MCF 10A (cell line): ENCODE results near the gene ARMC9. TPM values are rescaled to one million over a fixed set of nuclear protein-coding genes. Genes with fewer than 3 reads are reported as not detected.

ENCODE experiments used
- BruUV-seq: library from RNA; stranded (reverse); fragments of 400-500 nt; replicated peaks from 2 replicates; lab custom pipeline; 2021; lab: Mats Ljungman, UMichigan
- CTCF ChIA-PET: fragments of 300-600 bp; sonication (Branson Sonifier 250); formaldehyde crosslinking; extraction: SDS; loops from one replicate; lab custom pipeline; 2021; ENCODE audit warnings: antibody characterized with exemption, inconsistent platforms; lab: Yijun Ruan, JAX
- POLR2A ChIA-PET: fragments of 300-600, 350-650 bp; sonication (Branson Sonifier 250); formaldehyde crosslinking; extraction: SDS; loops from one replicate; lab custom pipeline; 2020; ENCODE audit warnings: antibody characterized with exemption, inconsistent platforms; lab: Yijun Ruan, JAX
- DNase-seq: peaks from one replicate; pipeline ENCODE4 v3.0.0-alpha.2; 2018; ENCODE audit not compliant: unreplicated experiment
- H3K27ac Mint-ChIP-seq: one replicate; pipeline ENCODE4 v1.8.0; 2022; ENCODE audit warnings: mild to moderate bottlenecking, low read depth, mixed read lengths; ENCODE audit not compliant: unreplicated experiment
- H3K27me3 Mint-ChIP-seq: one replicate; pipeline ENCODE4 v1.8.0; 2022; ENCODE audit warnings: mixed read lengths; ENCODE audit not compliant: insufficient read depth, unreplicated experiment
- H3K36me3 Mint-ChIP-seq: one replicate; pipeline ENCODE4 v1.8.0; 2022; ENCODE audit warnings: mild to moderate bottlenecking, moderate library complexity, mixed read lengths; ENCODE audit not compliant: insufficient read depth, unreplicated experiment
- H3K4me1 Mint-ChIP-seq: one replicate; pipeline ENCODE4 v1.8.0; 2022; ENCODE audit warnings: mixed read lengths; ENCODE audit not compliant: insufficient read depth, unreplicated experiment
- H3K4me3 Mint-ChIP-seq: one replicate; pipeline ENCODE4 v1.8.0; 2022; ENCODE audit warnings: mild to moderate bottlenecking, moderate library complexity, mixed read lengths; ENCODE audit not compliant: unreplicated experiment
- H3K9me3 Mint-ChIP-seq: one replicate; pipeline ENCODE4 v1.8.0; 2022; ENCODE audit warnings: mixed read lengths; ENCODE audit not compliant: unreplicated experiment
- intact Hi-C: fragments of 100-400 bp; cut with micrococcal nuclease; formaldehyde crosslinking; loops from 2 replicates; pipeline ENCODE4 v1.14.1; 2022
- total RNA-seq: library from RNA; stranded (reverse); gene quantifications from 2 replicates; pipeline ENCODE4 v1.2.3, GENCODE V29; 2022
- TF ChIP-seq, protein P1 (sequence below): fragments of 200-600 bp; IDR thresholded peaks from one replicate; pipeline ENCODE4 v1.8.0; 2022; ENCODE audit warnings: antibody characterized with exemption, mild to moderate bottlenecking; ENCODE audit not compliant: unreplicated experiment

ARMC9 gene
- total RNA-seq, 1 experiment from 2014 or later = 16.5 TPM

DNA sequence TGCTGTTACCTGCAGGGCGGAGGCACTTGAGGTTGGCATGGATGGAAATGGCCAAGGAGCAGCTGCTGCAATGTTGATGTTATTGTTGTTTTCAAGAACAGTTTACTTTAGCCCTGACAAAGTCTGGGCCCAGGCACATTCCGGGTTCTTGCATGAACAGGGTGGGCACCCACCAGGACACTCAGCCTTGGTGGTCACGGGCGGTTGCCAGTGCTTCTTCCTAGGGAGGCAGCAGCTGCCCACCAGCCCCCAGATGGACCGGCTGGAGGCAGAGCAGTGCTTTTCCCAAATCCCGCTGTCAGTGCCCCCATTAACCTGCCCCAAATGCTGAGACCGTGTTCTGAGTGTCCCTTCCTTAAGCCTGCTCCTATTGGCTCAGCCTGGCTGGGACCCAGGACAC is 158.6 kb downstream of the ARMC9 start:
- H3K9me3 Mint-ChIP-seq = no peaks in the 10 kb centered on the region
- peaks cover 12% of the 10 kb centered on the region for H3K36me3 Mint-ChIP-seq
- TF ChIP-seq, protein P1, sequence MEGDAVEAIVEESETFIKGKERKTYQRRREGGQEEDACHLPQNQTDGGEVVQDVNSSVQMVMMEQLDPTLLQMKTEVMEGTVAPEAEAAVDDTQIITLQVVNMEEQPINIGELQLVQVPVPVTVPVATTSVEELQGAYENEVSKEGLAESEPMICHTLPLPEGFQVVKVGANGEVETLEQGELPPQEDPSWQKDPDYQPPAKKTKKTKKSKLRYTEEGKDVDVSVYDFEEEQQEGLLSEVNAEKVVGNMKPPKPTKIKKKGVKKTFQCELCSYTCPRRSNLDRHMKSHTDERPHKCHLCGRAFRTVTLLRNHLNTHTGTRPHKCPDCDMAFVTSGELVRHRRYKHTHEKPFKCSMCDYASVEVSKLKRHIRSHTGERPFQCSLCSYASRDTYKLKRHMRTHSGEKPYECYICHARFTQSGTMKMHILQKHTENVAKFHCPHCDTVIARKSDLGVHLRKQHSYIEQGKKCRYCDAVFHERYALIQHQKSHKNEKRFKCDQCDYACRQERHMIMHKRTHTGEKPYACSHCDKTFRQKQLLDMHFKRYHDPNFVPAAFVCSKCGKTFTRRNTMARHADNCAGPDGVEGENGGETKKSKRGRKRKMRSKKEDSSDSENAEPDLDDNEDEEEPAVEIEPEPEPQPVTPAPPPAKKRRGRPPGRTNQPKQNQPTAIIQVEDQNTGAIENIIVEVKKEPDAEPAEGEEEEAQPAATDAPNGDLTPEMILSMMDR = no peak
- no TSS peak for BruUV-seq
- intact Hi-C loops = no loop called here
- ChIA-PET POLR2A (no interaction called here), CTCF (no interaction called here)
- no peak overlapping the region for H3K27ac Mint-ChIP-seq
- H3K27me3 Mint-ChIP-seq = no peaks in the 10 kb centered on the region
- no peak for DNase-seq
- H3K4me3 Mint-ChIP-seq = no peak overlapping the region
- no peaks in the 10 kb centered on the region for H3K4me1 Mint-ChIP-seq

DNA sequence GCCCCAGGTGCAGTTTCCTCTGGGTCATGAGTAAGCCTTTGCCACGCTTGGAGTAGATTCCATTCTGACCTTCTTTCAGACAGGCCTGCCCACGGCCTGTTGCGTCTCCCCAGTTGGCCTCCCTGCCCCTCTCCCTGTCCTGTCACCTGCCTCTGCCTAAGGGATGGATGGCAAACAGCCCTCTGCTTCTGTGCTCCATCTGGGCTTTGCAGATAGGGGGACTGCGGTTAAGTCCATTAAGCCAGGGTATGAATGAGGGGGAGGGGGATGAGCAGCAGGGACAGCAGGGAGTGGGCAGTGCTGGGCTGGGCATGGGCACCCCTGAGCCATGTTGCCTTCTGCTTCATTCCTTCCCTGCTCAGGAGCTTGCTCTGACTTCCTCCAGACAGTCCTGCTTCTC is 159.5 kb downstream of the ARMC9 start:
- Mint-ChIP-seq H3K9me3 (no peaks in the 10 kb centered on the region), H3K36me3 (peaks cover 5% of the 10 kb centered on the region), H3K27ac (no peak overlapping the region), H3K4me3 (no peak overlapping the region), H3K4me1 (no peaks in the 10 kb centered on the region), H3K27me3 (no peaks in the 10 kb centered on the region)
- ChIA-PET CTCF (no interaction called here), POLR2A (no interaction called here)
- intact Hi-C loops = no loop called here
- TF ChIP-seq, protein P1 = no peak
- BruUV-seq = no TSS peak
- DNase-seq = no peak

DNA sequence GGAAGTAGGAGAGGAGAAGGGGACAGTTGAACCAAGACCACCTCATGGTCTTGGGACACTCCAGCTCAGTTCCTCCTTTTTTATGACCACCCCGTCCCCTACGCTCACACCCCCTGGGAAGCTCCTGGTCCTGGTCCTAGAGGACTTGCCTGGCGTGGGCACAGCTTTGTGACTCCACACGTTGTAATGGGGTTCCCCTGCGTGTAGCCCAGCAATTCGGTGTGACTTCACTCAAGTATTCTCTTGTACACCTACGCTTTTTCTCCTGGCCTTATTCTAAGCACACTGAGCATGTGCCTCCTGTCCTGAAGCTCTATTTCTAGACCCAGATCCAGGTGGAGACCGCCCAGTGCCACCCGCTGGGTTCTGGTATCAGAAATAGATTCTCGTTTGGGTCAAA is 161.0 kb downstream of the ARMC9 start:
- ChIA-PET CTCF (interaction anchor here (0.8 kb wide), 1 partner anchor 92 kb away, joined by 3 read pairs; no protein-coding TSS in a partner anchor), POLR2A (no interaction called here)
- peaks cover 5% of the 10 kb centered on the region for H3K36me3 Mint-ChIP-seq
- no peaks in the 10 kb centered on the region for H3K9me3 Mint-ChIP-seq
- BruUV-seq = no TSS peak
- no peaks in the 10 kb centered on the region for H3K4me1 Mint-ChIP-seq
- TF ChIP-seq, protein P1 = no peak
- no peak overlapping the region for H3K27ac Mint-ChIP-seq
- intact Hi-C loops = no loop called here
- no peaks in the 10 kb centered on the region for H3K27me3 Mint-ChIP-seq
- H3K4me3 Mint-ChIP-seq = no peak overlapping the region
- DNase-seq = no peak

DNA sequence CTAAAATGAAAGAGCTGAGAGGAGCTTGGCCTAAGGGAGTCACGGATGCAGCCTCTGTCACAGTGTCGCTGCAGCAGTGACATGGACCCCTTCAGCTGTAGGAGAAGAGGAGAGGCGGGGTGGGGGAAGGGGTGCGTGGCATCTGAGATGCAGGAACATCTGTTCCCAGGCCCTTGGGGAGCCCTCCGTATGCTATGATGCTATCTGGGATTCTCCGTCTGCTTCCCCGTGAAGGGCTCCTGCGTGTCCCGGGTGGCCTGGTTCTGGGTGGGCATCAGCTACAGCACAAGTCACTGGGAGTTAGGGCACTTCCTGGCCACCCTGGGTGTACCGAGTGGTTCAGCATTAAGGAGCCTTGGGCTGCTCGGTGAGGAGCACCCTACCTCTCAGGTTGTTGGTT is 161.5 kb downstream of the ARMC9 start:
- POLR2A ChIA-PET = no interaction called here
- BruUV-seq = no TSS peak
- TF ChIP-seq, protein P1 = no peak
- Mint-ChIP-seq H3K9me3 (no peaks in the 10 kb centered on the region), H3K27me3 (no peaks in the 10 kb centered on the region), H3K4me3 (no peak overlapping the region), H3K27ac (no peak overlapping the region), H3K4me1 (peaks cover 3% of the 10 kb centered on the region), H3K36me3 (peaks cover 5% of the 10 kb centered on the region)
- no peak for DNase-seq
- CTCF ChIA-PET = interaction anchor here (0.5 kb wide), 1 partner anchor 18 kb away, joined by 3 read pairs; no protein-coding TSS in a partner anchor
- intact Hi-C loops = no loop called here
